Stimulated activated CD4-positive, alpha-beta T cell treated with anti-CD3 and anti-CD28 coated beads, Interleukin-4, amount 100 ng/mL, for 4 hours (primary cell): Measurements from ENCODE around the gene FAM168B.

ENCODE experiments used
- DNase-seq, 2 experiments: peaks; one replicate each; pipeline ENCODE4 v3.0.0-alpha.2; 2020

Gene FAM168B

GRCh38 chr2:131038258-131039100 lies 54.8 kb downstream of the FAM168B start:
- no peak for DNase-seq

GRCh38 chr2:131037398-131038257 lies 55.6 kb downstream of the FAM168B start:
- no peak for DNase-seq

GRCh38 chr2:131036696-131037397 lies 56.4 kb downstream of the FAM168B start:
- no peak for DNase-seq

- no peak for DNase-seq
These were observed 57.0 kb downstream of the FAM168B start for GRCh38 chr2:131036269-131036668.

GRCh38 chr2:131035826-131036231 lies 57.4 kb downstream of the FAM168B start:
- no peak for DNase-seq

- no peak for DNase-seq
These were observed 58.0 kb downstream of the FAM168B start for GRCh38 chr2:131035112-131035825.

- peak; percentile 18 to 32 for DNase-seq
These were observed 58.9 kb downstream of the FAM168B start for GRCh38 chr2:131034122-131035051.

- DNase-seq = no peak
These were observed 59.5 kb downstream of the FAM168B start for GRCh38 chr2:131033786-131034121.

- no peak for DNase-seq
These were observed 60.8 kb downstream of the FAM168B start for GRCh38 chr2:131032393-131032836.

GRCh38 chr2:131031875-131032274 lies 61.4 kb downstream of the FAM168B start:
- DNase-seq = no peak

- DNase-seq = no peak
These were observed 61.8 kb downstream of the FAM168B start for GRCh38 chr2:131031431-131031841.

GRCh38 chr2:131030478-131030971 lies 62.7 kb downstream of the FAM168B start:
- no peak for DNase-seq

- DNase-seq = no peak
These were observed 63.4 kb downstream of the FAM168B start for GRCh38 chr2:131029812-131030211.

- DNase-seq = no peak
These were observed 65.4 kb downstream of the FAM168B start for GRCh38 chr2:131027566-131028528.

GRCh38 chr2:131026919-131027318 lies 66.3 kb downstream of the FAM168B start:
- DNase-seq = no peak

GRCh38 chr2:131023758-131024157 lies 69.5 kb downstream of the FAM168B start:
- DNase-seq = no peak

GRCh38 chr2:131022731-131023130 lies 70.5 kb downstream of the FAM168B start:
- no peak for DNase-seq

GRCh38 chr2:131016826-131017741 lies 76.2 kb downstream of the FAM168B start:
- no peak for DNase-seq

GRCh38 chr2:131015764-131016163 lies 77.5 kb downstream of the FAM168B start:
- DNase-seq = no peak
